Heart right ventricle (tissue), 16 donors: ENCODE results near the gene KANSL1. TPM values are rescaled to one million over a fixed set of nuclear protein-coding genes. Genes with fewer than 3 reads are reported as not detected.

ENCODE experiments used
- ATAC-seq, 8 donors: fragments of 200-7000 bp; cut with Tn5 transposase; one replicate each; pipeline ENCODE4 v1.9.1; 2020; ENCODE audit warnings: mild to moderate bottlenecking in 8 of 8, moderate library complexity in 8 of 8, moderate number of reproducible peaks in 1 of 8
- DNase-seq, 2 donors: peaks; one replicate each; pipeline ENCODE4 v3.0.0-alpha.2; 2020
- H3K27ac ChIP-seq, 10 donors: fragments of 200-600 bp; sonication (generic) in 2 of 10; one replicate each; pipeline versions ENCODE4 v1.5.0 to v1.8.0; 2020 to 2022; ENCODE audit warnings: mild to moderate bottlenecking in 3 of 10
- H3K27me3 ChIP-seq, 7 donors: fragments of 200-600 bp; one replicate each; pipeline ENCODE4 v1.8.0; 2021 to 2022; ENCODE audit warnings: mild to moderate bottlenecking in 2 of 7
- H3K36me3 ChIP-seq, 9 donors: fragments of 200-600 bp; sonication (generic) in 1 of 9; one replicate each; pipeline versions ENCODE4 v1.5.0 to v1.8.0; 2020 to 2022; ENCODE audit warnings: mild to moderate bottlenecking in 2 of 9
- H3K4me1 ChIP-seq, 9 donors: fragments of 200-600 bp; sonication (generic) in 1 of 9; one replicate each; pipeline versions ENCODE4 v1.5.0 to v1.8.0; 2020 to 2022; ENCODE audit warnings: mild to moderate bottlenecking in 4 of 9
- H3K4me3 ChIP-seq, 10 donors: fragments of 200-600 bp; sonication (generic) in 2 of 10; one replicate each; pipeline versions ENCODE4 v1.5.0 to v1.8.0; 2020 to 2022; ENCODE audit warnings: mild to moderate bottlenecking in 7 of 10, moderate library complexity in 2 of 10
- H3K9me3 ChIP-seq, 11 donors: fragments of 200-600 bp in 10 of 11; sonication (generic) in 2 of 11; one replicate each; pipeline versions ENCODE4 v1.5.0 to v1.8.0; 2013 to 2022; ENCODE audit warnings: mild to moderate bottlenecking in 2 of 11, control low read depth in 1 of 11, moderate library complexity in 1 of 11
- WGBS, 2 donors: extraction: QIAGEN DNeasy Blood & Tissue Kit; methylation state at CpG; one replicate each; pipeline ENCODE4 v1.1.7; 2013; ENCODE audit warnings: inconsistent platforms in 1 of 2; 5-methylcytosine and 5-hydroxymethylcytosine counted together
- intact Hi-C, 10 donors: fragments of 100-400 bp; cut with DNase I; formaldehyde crosslinking; loops; one replicate each; pipeline versions ENCODE4 v1.11.1 to v1.14.2; 2022
- polyA plus RNA-seq, 2 donors: library from polyadenylated mRNA; stranded (reverse); fragments of 200-250 nt; gene quantifications; one replicate each; pipeline ENCODE4 v1.2.3, GENCODE V29; 2013
- total RNA-seq, 10 donors: library from RNA; stranded (reverse); fragmentation: NEBNext Ultra II Directional in 3 of 10; extraction: Animal tissue kit (Norgen Biotek cat#: 25700) in 3 of 10; gene quantifications; one replicate each; pipeline versions ENCODE4 v1.2.1 to v1.2.4, GENCODE V29; 2021 to 2023
- TF ChIP-seq, protein P1 (sequence below), 9 donors: fragments of 200-600 bp; sonication (generic) in 2 of 9; IDR thresholded peaks; one replicate each; pipeline versions ENCODE4 v1.5.0 to v1.8.0; 2021 to 2022; ENCODE audit warnings: antibody characterized with exemption in 9 of 9, mild to moderate bottlenecking in 5 of 9, moderate library complexity in 1 of 9
- donor health status: Arrhythmogenic right ventricular cardiomyopathy.
- donor health status: ischemic (EF 13 %, LVEDD 7.1; RV severe dilation, severe dysfunction).
- donor health status: healthy with polysubstance abuse.
- donor health status: DM: no; HTN: yes; CAD: no.
- donor health status: DM: no; HTN: no; CAD: no.
- donor health status: ischemic (EF 25% LVEDD 6.9; RV normal size, moderate dysfunction).
- donor health status: ischemic (EF 25% LVEDD 5.7; RV mildly dilated, moderate dysfunction).
- donor health status: healthy.
- donor health status: DM: yes; HTN: yes; CAD: no.
- donor health status: Ischemic cardiomyopathy.
- donor health status: ischemic (EF 35%, LVEDD 5.7; RV mildly dilated, moderate dysfunction).
- donor health status: nonischemic (EF 11% LVEDD 7.7; RV severe dilation, severe dysfunction).
- donor health status: DM: yes; HTN: yes; CAD: no.
- donor health status: PGD.
- donor health status: ischemic (EF 29% LVEDD 5.4; RV normal size, mild dysfunction).
- donor health status: nonischemic (EF 23%, LVEDD 6.1; RV moderate dilation, normal function).

KANSL1 gene
- total and polyA plus RNA-seq, 12 donors = 8.2 to 52.5 (median 41.1) TPM

GRCh38 chr17:46120078-46120477 is 73.2 kb downstream of the KANSL1 start:
- Histone ChIP-seq H3K9me3 (no peaks in the 10 kb centered on the region), H3K27me3 (no peaks in the 10 kb centered on the region), H3K36me3 (peaks cover 0 to 3% (median 0%) of the 10 kb centered on the region in 9 donors), H3K4me1 (peaks cover 8 to 96% (median 82%) of the 10 kb centered on the region in 9 donors), H3K27ac (peak overlapping the region in 2 of 10 donors; percentile 4 to 16), H3K4me3 (no peak overlapping the region)
- DNase-seq (no peak), ATAC-seq (no peak)
- intact Hi-C loops = loop anchor here in 1 of 10 donors (5.0 kb wide), 1 partner anchor 52 kb away; no protein-coding TSS in a partner anchor
- TF ChIP-seq, protein P1, sequence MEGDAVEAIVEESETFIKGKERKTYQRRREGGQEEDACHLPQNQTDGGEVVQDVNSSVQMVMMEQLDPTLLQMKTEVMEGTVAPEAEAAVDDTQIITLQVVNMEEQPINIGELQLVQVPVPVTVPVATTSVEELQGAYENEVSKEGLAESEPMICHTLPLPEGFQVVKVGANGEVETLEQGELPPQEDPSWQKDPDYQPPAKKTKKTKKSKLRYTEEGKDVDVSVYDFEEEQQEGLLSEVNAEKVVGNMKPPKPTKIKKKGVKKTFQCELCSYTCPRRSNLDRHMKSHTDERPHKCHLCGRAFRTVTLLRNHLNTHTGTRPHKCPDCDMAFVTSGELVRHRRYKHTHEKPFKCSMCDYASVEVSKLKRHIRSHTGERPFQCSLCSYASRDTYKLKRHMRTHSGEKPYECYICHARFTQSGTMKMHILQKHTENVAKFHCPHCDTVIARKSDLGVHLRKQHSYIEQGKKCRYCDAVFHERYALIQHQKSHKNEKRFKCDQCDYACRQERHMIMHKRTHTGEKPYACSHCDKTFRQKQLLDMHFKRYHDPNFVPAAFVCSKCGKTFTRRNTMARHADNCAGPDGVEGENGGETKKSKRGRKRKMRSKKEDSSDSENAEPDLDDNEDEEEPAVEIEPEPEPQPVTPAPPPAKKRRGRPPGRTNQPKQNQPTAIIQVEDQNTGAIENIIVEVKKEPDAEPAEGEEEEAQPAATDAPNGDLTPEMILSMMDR (IDR thresholded peaks at IDR 0.05) = no peak

DNA sequence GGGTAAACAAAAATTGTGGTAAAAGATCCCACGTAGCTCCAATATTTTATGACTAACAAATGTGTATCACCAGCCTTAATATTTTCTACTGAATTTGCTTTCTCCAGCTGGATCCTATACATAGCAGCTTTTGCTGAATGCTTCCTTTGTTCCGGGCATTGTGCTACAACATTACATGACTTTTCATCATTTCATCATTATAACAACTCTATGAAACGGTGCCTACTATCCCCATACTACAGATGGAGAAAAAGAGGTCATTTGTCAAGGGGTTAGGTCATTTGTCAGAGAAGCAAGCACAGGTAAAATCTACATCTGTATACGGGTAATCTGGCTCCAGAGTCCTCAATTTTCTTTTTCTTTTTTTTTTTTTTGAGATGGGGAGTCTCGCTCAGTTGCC is 74.3 kb downstream of the KANSL1 start:
- H3K27ac ChIP-seq = no peak overlapping the region
- DNase-seq (no peak), ATAC-seq (no peak)
- no peaks in the 10 kb centered on the region for H3K9me3 ChIP-seq
- peaks cover 8 to 95% (median 77%) of the 10 kb centered on the region in 9 donors for H3K4me1 ChIP-seq
- intact Hi-C loops = loop anchor here in 1 of 10 donors (10.0 kb wide), 1 partner anchor 54 kb away; no protein-coding TSS in a partner anchor
- TF ChIP-seq, protein P1 (IDR thresholded peaks at IDR 0.05) = no peak
- H3K4me3 ChIP-seq = no peak overlapping the region
- H3K36me3 ChIP-seq = peaks cover 0 to 3% (median 0%) of the 10 kb centered on the region in 9 donors
- no peaks in the 10 kb centered on the region for H3K27me3 ChIP-seq
- 92 to 93% methylated on average over 5 of the region's 5 CpGs for WGBS, 2 donors

DNA sequence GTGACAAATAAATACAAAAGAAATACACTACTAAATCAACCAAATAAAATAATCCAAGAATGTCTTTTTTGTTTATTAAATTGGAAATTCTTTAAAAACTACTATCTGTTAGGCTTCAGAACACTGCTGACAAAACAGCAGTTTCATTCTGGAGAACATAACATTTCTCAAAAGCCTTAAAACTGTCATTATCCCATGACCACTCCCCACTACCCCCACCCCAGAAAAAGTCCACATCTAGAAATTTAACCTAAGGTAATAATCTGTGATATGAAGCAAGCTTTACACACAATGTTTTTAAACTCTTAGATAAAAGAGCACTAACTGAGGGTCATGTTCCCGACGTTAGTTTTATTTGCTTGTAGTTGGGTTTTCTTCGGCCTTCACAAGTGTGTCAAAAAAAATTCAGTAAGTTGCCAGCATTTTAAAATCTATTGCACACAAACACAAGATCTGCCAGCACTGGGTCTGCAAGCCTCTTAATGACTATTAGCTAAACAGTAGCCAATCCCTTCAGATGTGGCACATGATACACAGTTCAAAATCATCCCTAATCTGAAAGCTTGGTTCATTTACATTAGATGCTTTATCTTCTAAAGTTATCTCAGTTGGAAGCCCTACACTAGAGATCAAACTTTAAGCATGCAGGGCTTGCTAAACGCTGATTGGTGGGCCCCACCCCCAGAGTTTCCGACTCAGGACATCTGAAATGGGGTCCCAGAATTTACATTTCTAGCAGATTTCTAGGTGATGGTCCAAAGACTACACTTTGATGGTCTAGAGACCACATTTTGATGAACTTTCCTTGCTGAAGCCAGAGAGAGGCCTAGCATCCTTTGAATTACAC is 75.2 kb downstream of the KANSL1 start:
- peak overlapping the region in 2 of 10 donors; percentile 4 to 11 for H3K27ac ChIP-seq
- peaks cover 8 to 95% (median 77%) of the 10 kb centered on the region in 9 donors for H3K4me1 ChIP-seq
- H3K27me3 ChIP-seq = no peaks in the 10 kb centered on the region
- DNase-seq = no peak
- 30 to 32% methylated on average over 5 of the region's 5 CpGs for WGBS, 2 donors
- TF ChIP-seq, protein P1 (IDR thresholded peaks at IDR 0.05) = no peak
- no peak for ATAC-seq
- intact Hi-C loops = loop anchor here in 1 of 10 donors (10.0 kb wide), 1 partner anchor 53 kb away; no protein-coding TSS in a partner anchor
- H3K9me3 ChIP-seq = no peaks in the 10 kb centered on the region
- no peaks in the 10 kb centered on the region for H3K36me3 ChIP-seq
- no peak overlapping the region for H3K4me3 ChIP-seq

DNA sequence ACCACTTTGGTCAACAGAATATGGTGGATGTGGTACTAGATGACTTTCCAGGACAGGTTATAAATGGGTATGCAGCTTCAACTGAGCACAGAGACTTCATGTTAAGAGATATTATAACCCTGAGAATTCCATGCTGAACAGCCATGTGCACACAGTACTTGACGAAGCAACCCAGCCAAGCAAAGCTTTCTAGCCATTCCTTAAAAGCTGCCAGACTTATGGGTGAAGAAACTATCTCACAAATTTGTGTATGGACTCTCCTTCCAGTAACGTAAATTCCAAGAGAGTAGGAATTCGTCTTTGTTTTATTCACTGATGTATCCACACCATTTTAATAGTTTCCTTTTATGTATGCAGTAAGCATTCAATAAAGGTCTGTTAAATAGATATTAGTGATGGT is 76.1 kb downstream of the KANSL1 start:
- H3K4me3 ChIP-seq = no peak overlapping the region
- 68 to 75% methylated on average over 3 of the region's 3 CpGs for WGBS, 2 donors
- intact Hi-C loops = loop anchor here in 1 of 10 donors (10.0 kb wide), 1 partner anchor 52 kb away; no protein-coding TSS in a partner anchor
- DNase-seq (no peak), ATAC-seq (no peak)
- H3K36me3 ChIP-seq = no peaks in the 10 kb centered on the region
- H3K27ac ChIP-seq = peak overlapping the region in 4 of 10 donors; percentile 11 to 82 (median 80)
- no peaks in the 10 kb centered on the region for H3K9me3 ChIP-seq
- H3K27me3 ChIP-seq = no peaks in the 10 kb centered on the region
- TF ChIP-seq, protein P1 (IDR thresholded peaks at IDR 0.05) = no peak
- H3K4me1 ChIP-seq = peaks cover 6 to 90% (median 67%) of the 10 kb centered on the region in 9 donors
